Measurements from ENCODE around the gene SEMA7A. TPM values are rescaled to one million over a fixed set of nuclear protein-coding genes. Genes with fewer than 3 reads are reported as not detected.

SEMA7A gene
- total and polyA plus RNA-seq, 4 donors, result 4.2 to 15.0 (median 6.8) TPM

DNA sequence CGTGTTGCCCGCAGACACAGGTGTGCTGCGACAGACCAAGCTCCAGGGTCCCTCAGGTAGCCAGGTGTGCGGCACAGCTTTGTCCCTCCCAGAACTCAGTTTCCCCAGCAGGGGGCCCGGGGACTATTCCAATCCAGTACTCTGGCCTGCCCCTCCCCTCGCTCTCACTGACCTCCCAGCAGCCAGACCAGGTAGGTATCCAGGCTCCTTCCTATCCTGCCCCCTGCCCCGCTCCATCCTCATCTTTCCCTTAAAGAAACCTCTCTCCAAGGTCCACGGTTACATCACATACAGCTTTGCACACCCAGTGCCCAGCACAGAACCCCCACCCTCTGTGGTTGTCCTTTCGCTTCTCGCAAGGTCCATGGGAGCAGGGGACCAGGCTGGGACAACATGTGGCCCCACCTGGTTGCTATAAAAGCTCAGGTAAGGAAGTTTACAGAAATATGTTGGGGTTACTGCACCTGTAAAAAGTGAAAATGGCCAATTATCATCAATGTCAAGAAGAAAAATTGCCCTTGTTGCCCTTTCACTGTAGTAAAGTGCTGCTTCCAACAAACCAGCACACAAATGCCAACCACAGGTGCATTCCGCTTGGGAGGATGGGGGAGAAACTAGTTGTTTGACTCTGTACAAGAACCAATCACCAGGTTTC is 59.0 kb downstream of the SEMA7A start:
- H3K9ac ChIP-seq (ENCODE audit: insufficient read depth in 1 of 2, low read length in 2 of 2), result no peak overlapping the region
- no peak for ATAC-seq (ENCODE audit: insufficient read depth, low FRiP score)

DNA sequence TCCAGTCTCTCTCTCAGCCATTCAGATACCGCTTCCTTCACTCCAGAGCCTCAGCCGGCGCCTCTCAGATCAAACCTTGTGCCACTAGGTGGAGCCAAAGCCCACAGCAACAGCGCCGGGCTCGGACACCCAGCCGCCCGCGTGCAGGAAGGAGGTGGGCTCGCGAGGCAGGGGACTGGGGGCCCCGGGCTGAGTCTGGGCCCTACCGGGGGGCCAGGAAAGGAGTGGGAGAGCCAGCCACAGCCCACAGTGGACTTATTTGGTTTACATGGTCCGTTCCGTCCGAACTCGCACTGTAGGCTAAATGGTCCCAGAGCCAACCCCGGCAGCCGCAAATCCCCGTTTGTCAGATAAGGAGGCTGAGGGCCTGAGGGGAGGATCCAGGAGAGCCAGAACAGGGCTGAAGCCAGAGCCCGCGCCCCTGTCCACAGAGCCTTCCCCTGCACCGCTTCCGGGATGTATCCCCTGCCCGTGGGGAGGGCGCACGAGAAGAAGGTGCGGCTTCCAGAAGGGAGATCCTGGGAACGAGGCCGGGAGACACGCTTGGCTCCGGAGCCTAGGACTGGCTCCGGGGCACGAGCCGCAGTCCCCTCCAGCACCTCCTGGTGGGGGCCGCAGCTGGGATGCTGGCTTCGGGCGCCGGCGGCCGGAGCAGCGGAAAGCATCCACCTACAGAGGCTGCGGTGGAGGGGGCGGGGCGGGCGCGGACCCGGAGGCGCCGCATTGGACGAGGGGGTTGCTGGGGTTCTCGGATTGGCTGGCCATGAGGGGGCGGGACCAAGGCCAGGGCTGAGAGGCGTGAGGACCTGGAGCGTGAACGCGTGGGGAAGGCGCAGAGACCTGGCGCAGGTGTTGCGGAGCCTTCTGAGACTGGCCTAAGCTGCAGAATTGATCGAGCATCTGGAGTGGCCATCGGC is 59.8 kb downstream of the SEMA7A start:
- no peaks in the 10 kb centered on the region for H3K9me3 ChIP-seq (ENCODE audit: control insufficient read depth in 4 of 4, insufficient read depth in 3 of 4, low read length in 3 of 4)
- DNase-seq, result peak; percentile 87 to 89 (median 89)
- H3K4me3 ChIP-seq, result peak overlapping the region; percentile 10
- peak; percentile 96 for ATAC-seq (ENCODE audit: insufficient read depth, low FRiP score)
- H3K36me3 ChIP-seq (ENCODE audit: control insufficient read depth in 4 of 4, insufficient read depth in 4 of 4, low read length in 4 of 4), result no peaks in the 10 kb centered on the region
- peaks cover 0 to 5% (median 2%) of the 10 kb centered on the region in 3 donors for H3K27me3 ChIP-seq (ENCODE audit: control insufficient read depth in 3 of 3, insufficient read depth in 3 of 3, low read length in 2 of 3)
- whole genome bisulfite sequencing, 2 donors, result 1% methylated on average over 55 to 62 of the region's 62 CpGs
- TF ChIP-seq, protein P1, sequence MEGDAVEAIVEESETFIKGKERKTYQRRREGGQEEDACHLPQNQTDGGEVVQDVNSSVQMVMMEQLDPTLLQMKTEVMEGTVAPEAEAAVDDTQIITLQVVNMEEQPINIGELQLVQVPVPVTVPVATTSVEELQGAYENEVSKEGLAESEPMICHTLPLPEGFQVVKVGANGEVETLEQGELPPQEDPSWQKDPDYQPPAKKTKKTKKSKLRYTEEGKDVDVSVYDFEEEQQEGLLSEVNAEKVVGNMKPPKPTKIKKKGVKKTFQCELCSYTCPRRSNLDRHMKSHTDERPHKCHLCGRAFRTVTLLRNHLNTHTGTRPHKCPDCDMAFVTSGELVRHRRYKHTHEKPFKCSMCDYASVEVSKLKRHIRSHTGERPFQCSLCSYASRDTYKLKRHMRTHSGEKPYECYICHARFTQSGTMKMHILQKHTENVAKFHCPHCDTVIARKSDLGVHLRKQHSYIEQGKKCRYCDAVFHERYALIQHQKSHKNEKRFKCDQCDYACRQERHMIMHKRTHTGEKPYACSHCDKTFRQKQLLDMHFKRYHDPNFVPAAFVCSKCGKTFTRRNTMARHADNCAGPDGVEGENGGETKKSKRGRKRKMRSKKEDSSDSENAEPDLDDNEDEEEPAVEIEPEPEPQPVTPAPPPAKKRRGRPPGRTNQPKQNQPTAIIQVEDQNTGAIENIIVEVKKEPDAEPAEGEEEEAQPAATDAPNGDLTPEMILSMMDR (IDR thresholded peaks at IDR 0.05; ENCODE audit: control extremely low read depth, extremely low read depth), result peak; percentile 81
- H3K27ac ChIP-seq (ENCODE audit: low read depth in 1 of 2, low read length in 1 of 2), result peak overlapping the region in 1 of 2 donors; percentile 54
- H3K4me1 ChIP-seq (ENCODE audit: control insufficient read depth in 5 of 5, insufficient read depth in 5 of 5, low read length in 5 of 5), result peaks cover 0 to 14% (median 0%) of the 10 kb centered on the region in 5 donors
- H3K9ac ChIP-seq (ENCODE audit: insufficient read depth in 1 of 2, low read length in 2 of 2), result no peak overlapping the region

More for the DNA sequence above, 59.0 kb downstream of the SEMA7A start:
- no peak overlapping the region for H3K27ac ChIP-seq (ENCODE audit: low read depth in 1 of 2, low read length in 1 of 2)
- H3K4me1 ChIP-seq (ENCODE audit: control insufficient read depth in 5 of 5, insufficient read depth in 5 of 5, low read length in 5 of 5), result peaks cover 0 to 14% (median 0%) of the 10 kb centered on the region in 5 donors
- 23 to 27% methylated on average over 11 of the region's 11 CpGs for WGBS, 2 donors
- H3K4me3 ChIP-seq, result no peak overlapping the region
- peaks cover 0 to 5% (median 2%) of the 10 kb centered on the region in 3 donors for H3K27me3 ChIP-seq (ENCODE audit: control insufficient read depth in 3 of 3, insufficient read depth in 3 of 3, low read length in 2 of 3)
- H3K9me3 ChIP-seq (ENCODE audit: control insufficient read depth in 4 of 4, insufficient read depth in 3 of 4, low read length in 3 of 4), result no peaks in the 10 kb centered on the region
- TF ChIP-seq, protein P1 (IDR thresholded peaks at IDR 0.05; ENCODE audit: control extremely low read depth, extremely low read depth), result no peak
- no peak for DNase-seq
- no peaks in the 10 kb centered on the region for H3K36me3 ChIP-seq (ENCODE audit: control insufficient read depth in 4 of 4, insufficient read depth in 4 of 4, low read length in 4 of 4)

DNA sequence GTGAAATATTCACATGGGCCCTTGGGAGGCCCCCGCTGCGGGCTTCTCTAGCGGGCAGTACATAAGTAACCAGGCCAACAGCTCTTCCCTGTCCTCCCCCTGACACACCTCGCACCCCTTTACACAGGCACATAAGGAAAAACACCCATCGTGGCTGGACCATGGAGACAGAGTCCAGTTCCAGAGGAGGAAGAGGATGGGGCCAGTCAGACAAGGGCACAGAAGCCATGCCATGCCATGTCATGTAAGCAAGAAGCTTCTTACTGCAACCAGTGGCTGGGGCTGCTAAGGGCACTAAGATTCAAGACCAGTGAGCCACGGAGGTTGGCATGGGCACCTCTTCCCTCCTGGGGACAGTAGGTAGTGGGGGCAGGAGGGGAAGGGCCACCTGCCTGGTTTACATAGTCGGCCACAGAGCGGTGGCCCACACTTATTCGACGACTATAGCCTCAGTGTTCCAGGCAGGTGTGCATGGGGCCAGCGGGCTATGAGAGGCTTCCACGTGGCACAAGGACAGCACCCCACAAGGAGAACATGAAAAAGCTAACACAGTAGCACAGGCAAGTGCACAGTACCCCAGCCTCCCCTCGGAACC is 60.6 kb downstream of the SEMA7A start:
- ATAC-seq (ENCODE audit: insufficient read depth, low FRiP score) (no peak), DNase-seq (no peak)
- Histone ChIP-seq H3K4me3 (no peak overlapping the region), H3K27ac (ENCODE audit: low read depth in 1 of 2, low read length in 1 of 2) (no peak overlapping the region), H3K27me3 (ENCODE audit: control insufficient read depth in 3 of 3, insufficient read depth in 3 of 3, low read length in 2 of 3) (peaks cover 0 to 5% (median 2%) of the 10 kb centered on the region in 3 donors), H3K4me1 (ENCODE audit: control insufficient read depth in 5 of 5, insufficient read depth in 5 of 5, low read length in 5 of 5) (peaks cover 0 to 14% (median 0%) of the 10 kb centered on the region in 5 donors), H3K9ac (ENCODE audit: insufficient read depth in 1 of 2, low read length in 2 of 2) (no peak overlapping the region), H3K36me3 (ENCODE audit: control insufficient read depth in 4 of 4, insufficient read depth in 4 of 4, low read length in 4 of 4) (no peaks in the 10 kb centered on the region), H3K9me3 (ENCODE audit: control insufficient read depth in 4 of 4, insufficient read depth in 3 of 4, low read length in 3 of 4) (no peaks in the 10 kb centered on the region)
- WGBS, 2 donors, result 56 to 65% methylated on average over 13 of the region's 13 CpGs
- TF ChIP-seq, protein P1 (IDR thresholded peaks at IDR 0.05; ENCODE audit: control extremely low read depth, extremely low read depth), result no peak
